SHP77 treated with DMSO at 0.1 percent for 48 hours (cell line): ENCODE data around the gene PSMC4.

ENCODE experiments used
- DNase-seq: peaks from one replicate; lab custom pipeline; 2025; lab: John Stamatoyannopoulos, UW

The PSMC4 gene

GRCh38 chr19:39970675-39971379 lies at the start of gene PSMC4:
Gene PSMC4, plus strand, starts transcription at chr19:39971165. Its CDS starts 38 bp downstream, at chr19:39971203.
- DNase-seq, result peak; percentile 99

GRCh38 chr19:39923862-39924261 lies 47.1 kb upstream of the PSMC4 start:
- no peak for DNase-seq

GRCh38 chr19:39924389-39924788 lies 46.6 kb upstream of the PSMC4 start:
- DNase-seq, result no peak

- DNase-seq, result no peak
Measured at GRCh38 chr19:39924952-39925351, 46.0 kb upstream of the PSMC4 start.

GRCh38 chr19:39926170-39926760 lies 44.7 kb upstream of the PSMC4 start:
- DNase-seq, result no peak

- DNase-seq, result no peak
Measured at GRCh38 chr19:39927076-39927475, 43.9 kb upstream of the PSMC4 start.

GRCh38 chr19:39927524-39928356 lies 43.2 kb upstream of the PSMC4 start:
- no peak for DNase-seq

- DNase-seq, result no peak
Measured at GRCh38 chr19:39928357-39928725, 42.6 kb upstream of the PSMC4 start.

GRCh38 chr19:39929750-39930149 lies 41.2 kb upstream of the PSMC4 start:
- no peak for DNase-seq

GRCh38 chr19:39934584-39935363 lies 36.2 kb upstream of the PSMC4 start, which contains the start of gene FCGBP:
Gene FCGBP, minus strand, starts transcription at chr19:39934634.
- DNase-seq, result no peak

GRCh38 chr19:39935364-39935661 lies 35.7 kb upstream of the PSMC4 start:
- DNase-seq, result no peak

- no peak for DNase-seq
Measured at GRCh38 chr19:39936020-39936419, 34.9 kb upstream of the PSMC4 start.

- no peak for DNase-seq
Measured at GRCh38 chr19:39936622-39937021, 34.3 kb upstream of the PSMC4 start.

- no peak for DNase-seq
Measured at GRCh38 chr19:39937094-39937720, 33.8 kb upstream of the PSMC4 start.

- DNase-seq, result no peak
Measured at GRCh38 chr19:39937787-39938186, 33.2 kb upstream of the PSMC4 start.

- no peak for DNase-seq
Measured at GRCh38 chr19:39939556-39939955, 31.4 kb upstream of the PSMC4 start.

GRCh38 chr19:39940221-39940833 lies 30.6 kb upstream of the PSMC4 start:
- no peak for DNase-seq

GRCh38 chr19:39941151-39941550 lies 29.8 kb upstream of the PSMC4 start:
- DNase-seq, result no peak

GRCh38 chr19:39941615-39942365 lies 29.2 kb upstream of the PSMC4 start:
- no peak for DNase-seq

- no peak for DNase-seq
Measured at GRCh38 chr19:39942366-39942730, 28.6 kb upstream of the PSMC4 start.

GRCh38 chr19:39943586-39943985 lies 27.4 kb upstream of the PSMC4 start:
- no peak for DNase-seq
